ENCODE measurements around the gene ANKUB1.

Gene ANKUB1

GRCh38 chr3:149808209-149808829 is 16.0 kb upstream of the ANKUB1 start:
- peak; percentile 93 for DNase-seq (ENCODE audit: low spot score)

- DNase-seq (ENCODE audit: low spot score) = no peak
Observed at GRCh38 chr3:149806171-149806778, 13.9 kb upstream of the ANKUB1 start.

- no peak for DNase-seq (ENCODE audit: low spot score)
Observed at GRCh38 chr3:149801639-149802038, 9.3 kb upstream of the ANKUB1 start.

GRCh38 chr3:149801195-149801594 is 8.8 kb upstream of the ANKUB1 start:
- DNase-seq (ENCODE audit: low spot score) = no peak

GRCh38 chr3:149800693-149801092 is 8.3 kb upstream of the ANKUB1 start:
- no peak for DNase-seq (ENCODE audit: low spot score)

- no peak for DNase-seq (ENCODE audit: low spot score)
Observed at GRCh38 chr3:149796026-149796425, 3.7 kb upstream of the ANKUB1 start.

GRCh38 chr3:149790698-149791097 is 1.7 kb downstream of the ANKUB1 start:
- DNase-seq (ENCODE audit: low spot score) = no peak

GRCh38 chr3:149790268-149790667 is 2.1 kb downstream of the ANKUB1 start:
- no peak for DNase-seq (ENCODE audit: low spot score)

- no peak for DNase-seq (ENCODE audit: low spot score)
Observed at GRCh38 chr3:149784064-149784704, 8.2 kb downstream of the ANKUB1 start.

GRCh38 chr3:149783576-149783975 is 8.8 kb downstream of the ANKUB1 start:
- DNase-seq (ENCODE audit: low spot score) = no peak

- DNase-seq (ENCODE audit: low spot score) = no peak
Observed at GRCh38 chr3:149781741-149782140, 10.6 kb downstream of the ANKUB1 start.

- no peak for DNase-seq (ENCODE audit: low spot score)
Observed at GRCh38 chr3:149781211-149781610, 11.1 kb downstream of the ANKUB1 start.

GRCh38 chr3:149777414-149778214 is 14.7 kb downstream of the ANKUB1 start:
- DNase-seq (ENCODE audit: low spot score) = no peak

GRCh38 chr3:149776170-149776569 is 16.2 kb downstream of the ANKUB1 start:
- DNase-seq (ENCODE audit: low spot score) = no peak

GRCh38 chr3:149772861-149773260 is 19.5 kb downstream of the ANKUB1 start:
- no peak for DNase-seq (ENCODE audit: low spot score)

- DNase-seq (ENCODE audit: low spot score) = peak; percentile 46
Observed at GRCh38 chr3:149771652-149772271, 20.6 kb downstream of the ANKUB1 start.

GRCh38 chr3:149770246-149770645 is 22.1 kb downstream of the ANKUB1 start:
- no peak for DNase-seq (ENCODE audit: low spot score)

GRCh38 chr3:149768704-149769103 is 23.6 kb downstream of the ANKUB1 start:
- no peak for DNase-seq (ENCODE audit: low spot score)

- peak; percentile 95 for DNase-seq (ENCODE audit: low spot score)
Observed at GRCh38 chr3:149767720-149768119, 24.6 kb downstream of the ANKUB1 start.

- DNase-seq (ENCODE audit: low spot score) = peak; percentile 81
Observed at GRCh38 chr3:149765762-149766334, 26.5 kb downstream of the ANKUB1 start.

- DNase-seq (ENCODE audit: low spot score) = no peak
Observed at GRCh38 chr3:149764302-149764701, 28.1 kb downstream of the ANKUB1 start.

Data from Ammon's horn (tissue), 1 donor.